Activated T-cell treated with anti-CD3 and anti-CD28 coated beads, Interleukin-2, amount 50 U/mL, for 24 hours (primary cell): ENCODE measurements around the gene BMAL1.

ENCODE experiments used
- DNase-seq: peaks from one replicate; pipeline ENCODE4 v3.0.0-alpha.2; 2020
- H3K27ac Mint-ChIP-seq: 2 replicates; pipeline ENCODE4 v1.8.0; 2020; ENCODE audit warnings: mild to moderate bottlenecking, mixed read lengths
- H3K27me3 Mint-ChIP-seq: 2 replicates; pipeline ENCODE4 v1.8.0; 2020; ENCODE audit warnings: mixed read lengths
- H3K36me3 Mint-ChIP-seq: 2 replicates; pipeline ENCODE4 v1.8.0; 2020; ENCODE audit warnings: low read depth, mixed read lengths
- H3K4me1 Mint-ChIP-seq: 2 replicates; pipeline ENCODE4 v1.8.0; 2020; ENCODE audit warnings: low read depth, mixed read lengths
- H3K4me3 Mint-ChIP-seq: 2 replicates; pipeline ENCODE4 v1.8.0; 2020; ENCODE audit warnings: mild to moderate bottlenecking, moderate library complexity, mixed read lengths
- H3K9me3 Mint-ChIP-seq: 2 replicates; pipeline ENCODE4 v1.8.0; 2020; ENCODE audit warnings: mixed read lengths

The BMAL1 gene

GRCh38 chr11:13291800-13292199 is 14.2 kb downstream of the BMAL1 start:
- Mint-ChIP-seq H3K36me3 (peaks cover 3% of the 10 kb centered on the region), H3K9me3 (no peaks in the 10 kb centered on the region), H3K4me3 (no peak overlapping the region), H3K27me3 (no peaks in the 10 kb centered on the region), H3K4me1 (peaks cover 94% of the 10 kb centered on the region), H3K27ac (no peak overlapping the region)
- DNase-seq = no peak

- H3K9me3 Mint-ChIP-seq = no peaks in the 10 kb centered on the region
- DNase-seq = no peak
- H3K27ac Mint-ChIP-seq = no peak overlapping the region
- H3K4me1 Mint-ChIP-seq = peaks cover 94% of the 10 kb centered on the region
- H3K4me3 Mint-ChIP-seq = no peak overlapping the region
- no peaks in the 10 kb centered on the region for H3K27me3 Mint-ChIP-seq
- H3K36me3 Mint-ChIP-seq = peaks cover 3% of the 10 kb centered on the region
Observed at GRCh38 chr11:13292970-13293369, 15.4 kb downstream of the BMAL1 start.

GRCh38 chr11:13294178-13294577 is 16.6 kb downstream of the BMAL1 start:
- H3K4me3 Mint-ChIP-seq = no peak overlapping the region
- H3K4me1 Mint-ChIP-seq = peaks cover 92% of the 10 kb centered on the region
- H3K27me3 Mint-ChIP-seq = no peaks in the 10 kb centered on the region
- H3K27ac Mint-ChIP-seq = no peak overlapping the region
- no peak for DNase-seq
- H3K36me3 Mint-ChIP-seq = peaks cover 5% of the 10 kb centered on the region
- H3K9me3 Mint-ChIP-seq = no peaks in the 10 kb centered on the region

GRCh38 chr11:13294771-13295579 is 17.4 kb downstream of the BMAL1 start:
- Mint-ChIP-seq H3K9me3 (no peaks in the 10 kb centered on the region), H3K4me1 (peaks cover 91% of the 10 kb centered on the region), H3K36me3 (peaks cover 8% of the 10 kb centered on the region), H3K4me3 (no peak overlapping the region), H3K27me3 (no peaks in the 10 kb centered on the region), H3K27ac (peak overlapping the region; percentile 63)
- no peak for DNase-seq

- no peak for DNase-seq
- no peak overlapping the region for H3K4me3 Mint-ChIP-seq
Observed at GRCh38 chr11:13297308-13297916, 19.8 kb downstream of the BMAL1 start.

GRCh38 chr11:13297917-13298356 is 20.3 kb downstream of the BMAL1 start:
- peaks cover 75% of the 10 kb centered on the region for H3K4me1 Mint-ChIP-seq
- no peaks in the 10 kb centered on the region for H3K27me3 Mint-ChIP-seq
- peaks cover 7% of the 10 kb centered on the region for H3K36me3 Mint-ChIP-seq
- H3K4me3 Mint-ChIP-seq = no peak overlapping the region
- H3K9me3 Mint-ChIP-seq = no peaks in the 10 kb centered on the region
- no peak for DNase-seq
- peak overlapping the region; percentile 75 for H3K27ac Mint-ChIP-seq

More at GRCh38 chr11:13297308-13297916, 19.8 kb downstream of the BMAL1 start:
- Mint-ChIP-seq H3K9me3 (no peaks in the 10 kb centered on the region), H3K27ac (peak overlapping the region; percentile 75), H3K4me1 (peaks cover 80% of the 10 kb centered on the region), H3K27me3 (no peaks in the 10 kb centered on the region), H3K36me3 (peaks cover 7% of the 10 kb centered on the region)

GRCh38 chr11:13298765-13299164 is 21.2 kb downstream of the BMAL1 start:
- no peak overlapping the region for H3K4me3 Mint-ChIP-seq
- peaks cover 67% of the 10 kb centered on the region for H3K4me1 Mint-ChIP-seq
- H3K9me3 Mint-ChIP-seq = peaks cover 2% of the 10 kb centered on the region
- no peak for DNase-seq
- peak overlapping the region; percentile 66 for H3K27ac Mint-ChIP-seq
- peaks cover 13% of the 10 kb centered on the region for H3K36me3 Mint-ChIP-seq
- no peaks in the 10 kb centered on the region for H3K27me3 Mint-ChIP-seq

GRCh38 chr11:13301522-13301921 is 23.9 kb downstream of the BMAL1 start:
- Mint-ChIP-seq H3K9me3 (peaks cover 2% of the 10 kb centered on the region), H3K27ac (peak overlapping the region; percentile 55), H3K27me3 (no peaks in the 10 kb centered on the region), H3K4me3 (no peak overlapping the region), H3K4me1 (peaks cover 39% of the 10 kb centered on the region), H3K36me3 (peaks cover 17% of the 10 kb centered on the region)
- DNase-seq = no peak

- H3K27ac Mint-ChIP-seq = no peak overlapping the region
- no peaks in the 10 kb centered on the region for H3K27me3 Mint-ChIP-seq
- peaks cover 17% of the 10 kb centered on the region for H3K36me3 Mint-ChIP-seq
- peaks cover 2% of the 10 kb centered on the region for H3K9me3 Mint-ChIP-seq
- no peak overlapping the region for H3K4me3 Mint-ChIP-seq
- DNase-seq = no peak
- H3K4me1 Mint-ChIP-seq = peaks cover 30% of the 10 kb centered on the region
Observed at GRCh38 chr11:13302420-13302958, 24.9 kb downstream of the BMAL1 start.

GRCh38 chr11:13303668-13304649 is 26.4 kb downstream of the BMAL1 start:
- no peak for DNase-seq
- peaks cover 17% of the 10 kb centered on the region for H3K36me3 Mint-ChIP-seq
- no peak overlapping the region for H3K4me3 Mint-ChIP-seq
- H3K4me1 Mint-ChIP-seq = peaks cover 18% of the 10 kb centered on the region
- H3K27me3 Mint-ChIP-seq = no peaks in the 10 kb centered on the region
- peaks cover 2% of the 10 kb centered on the region for H3K9me3 Mint-ChIP-seq
- H3K27ac Mint-ChIP-seq = peak overlapping the region; percentile 60

GRCh38 chr11:13304655-13305335 is 27.2 kb downstream of the BMAL1 start:
- Mint-ChIP-seq H3K27me3 (no peaks in the 10 kb centered on the region), H3K27ac (no peak overlapping the region), H3K4me1 (peaks cover 13% of the 10 kb centered on the region), H3K4me3 (no peak overlapping the region), H3K9me3 (peaks cover 2% of the 10 kb centered on the region), H3K36me3 (peaks cover 12% of the 10 kb centered on the region)
- no peak for DNase-seq

- Mint-ChIP-seq H3K27me3 (no peaks in the 10 kb centered on the region), H3K36me3 (peaks cover 40% of the 10 kb centered on the region), H3K4me3 (no peak overlapping the region), H3K27ac (no peak overlapping the region), H3K4me1 (peaks cover 38% of the 10 kb centered on the region), H3K9me3 (no peaks in the 10 kb centered on the region)
- no peak for DNase-seq
Observed at GRCh38 chr11:13308704-13309103, 31.1 kb downstream of the BMAL1 start.

GRCh38 chr11:13309156-13309555 is 31.6 kb downstream of the BMAL1 start:
- Mint-ChIP-seq H3K4me3 (no peak overlapping the region), H3K4me1 (peaks cover 42% of the 10 kb centered on the region), H3K36me3 (peaks cover 38% of the 10 kb centered on the region), H3K9me3 (no peaks in the 10 kb centered on the region), H3K27ac (no peak overlapping the region), H3K27me3 (no peaks in the 10 kb centered on the region)
- no peak for DNase-seq

GRCh38 chr11:13310443-13310842 is 32.9 kb downstream of the BMAL1 start:
- Mint-ChIP-seq H3K36me3 (peaks cover 38% of the 10 kb centered on the region), H3K4me1 (peaks cover 53% of the 10 kb centered on the region), H3K27ac (no peak overlapping the region), H3K4me3 (no peak overlapping the region), H3K9me3 (no peaks in the 10 kb centered on the region), H3K27me3 (no peaks in the 10 kb centered on the region)
- no peak for DNase-seq
